ENCODE data around the gene SCARB2.

- TF ChIP-seq CTCF (IDR thresholded peaks at IDR 0.05) (no peak), POLR2A (IDR thresholded peaks at IDR 0.05) (no peak)
Observed at GRCh38 chr4:76178296-76178695, 35.3 kb downstream of the SCARB2 start.

All from heart left ventricle (tissue), 13 donors.